Measurements from ENCODE around the gene VIM. TPM values are rescaled to one million over a fixed set of nuclear protein-coding genes. Genes with fewer than 3 reads are reported as not detected.
"Not testable (repeated sequence)": the region's sequence is repeated elsewhere in the genome, so short reads cannot be mapped to it uniquely, and the experiment has no call there.

Gene VIM
- total RNA-seq, 8 experiments from 2014 or later, result 509 to 5,662 (median 997) TPM

- ATAC-seq (replicated peaks in 6 of 8), result peak in 3 of 8 experiments; percentile 16 to 40 (median 33)
- Histone ChIP-seq H3K4me1 (replicated peaks in 1 of 2) (no peaks in the 10 kb centered on the region), H3K4me3 (no peak overlapping the region), H3K27ac (no peak overlapping the region)
- in situ Hi-C loops (cut with MboI; ENCODE audit: low pct_unique_long_range_greater_than_20kb in 2 of 9, low sequenced_read_pairs in 9 of 9, unreplicated experiment in 9 of 9), result loop anchor here in 8 of 9 experiments (10.0 to 25.0 kb wide), 4 partner anchors 187 to 413 kb away; no protein-coding TSS in a partner anchor
- 40 to 80% (median 58%) methylated on average over 1 to 4 of the region's 4 CpGs for WGBS, 10 experiments
Measured at GRCh38 chr10:17249820-17250219, 21.8 kb downstream of the VIM start.

- H3K4me1 ChIP-seq (replicated peaks in 1 of 2), result no peaks in the 10 kb centered on the region
- in situ Hi-C loops (cut with MboI; ENCODE audit: low pct_unique_long_range_greater_than_20kb in 2 of 9, low sequenced_read_pairs in 9 of 9, unreplicated experiment in 9 of 9), result loop anchor here in 8 of 9 experiments (10.0 to 25.0 kb wide), 3 partner anchors 187 to 413 kb away; no protein-coding TSS in a partner anchor
- ATAC-seq (replicated peaks in 6 of 8), result no peak
- no peak overlapping the region for H3K4me3 ChIP-seq
- no peak overlapping the region for H3K27ac ChIP-seq
- 94 to 100% (median 100%) methylated on average over 1 to 2 of the region's 2 CpGs; no CpG with 5 or more reads in 3 of the 10 experiments for WGBS, 10 experiments
Measured at GRCh38 chr10:17250736-17251135, 22.7 kb downstream of the VIM start.

- 44 to 92% (median 77%) methylated on average over 2 of the region's 2 CpGs; no CpG with 5 or more reads in 5 of the 10 experiments for WGBS, 10 experiments
- in situ Hi-C loops (cut with MboI; ENCODE audit: low pct_unique_long_range_greater_than_20kb in 2 of 9, low sequenced_read_pairs in 9 of 9, unreplicated experiment in 9 of 9), result loop anchor here in 8 of 9 experiments (10.0 to 25.0 kb wide), 3 partner anchors 183 to 417 kb away; no protein-coding TSS in a partner anchor
- ATAC-seq (replicated peaks in 6 of 8); H3K4me1 ChIP-seq (replicated peaks in 1 of 2); H3K4me3 ChIP-seq; H3K27ac ChIP-seq: not testable (repeated sequence)
Measured at GRCh38 chr10:17254543-17255050, 26.6 kb downstream of the VIM start.

- in situ Hi-C loops (cut with MboI; ENCODE audit: low pct_unique_long_range_greater_than_20kb in 2 of 9, low sequenced_read_pairs in 9 of 9, unreplicated experiment in 9 of 9), result loop anchor here in 8 of 9 experiments (10.0 to 25.0 kb wide), 3 partner anchors 182 to 418 kb away; no protein-coding TSS in a partner anchor
- Histone ChIP-seq H3K27ac (no peak overlapping the region), H3K4me3 (no peak overlapping the region), H3K4me1 (replicated peaks in 1 of 2) (peaks cover 0 to 5% of the 10 kb centered on the region in 2 donors)
- 25 to 100% (median 70%) methylated on average over 1 to 3 of the region's 3 CpGs; no CpG with 5 or more reads in 2 of the 10 experiments for WGBS, 10 experiments
- ATAC-seq (replicated peaks in 6 of 8), result no peak
Measured at GRCh38 chr10:17255512-17255911, 27.5 kb downstream of the VIM start.

- ATAC-seq (replicated peaks in 6 of 8), result peak in 2 of 8 experiments; percentile 20 to 48
- in situ Hi-C loops (cut with MboI; ENCODE audit: low pct_unique_long_range_greater_than_20kb in 2 of 9, low sequenced_read_pairs in 9 of 9, unreplicated experiment in 9 of 9), result loop anchor here in 8 of 9 experiments (10.0 to 25.0 kb wide), 3 partner anchors 181 to 419 kb away; no protein-coding TSS in a partner anchor
- H3K4me3 ChIP-seq, result no peak overlapping the region
- H3K4me1 ChIP-seq (replicated peaks in 1 of 2), result peaks cover 0 to 5% of the 10 kb centered on the region in 2 donors
- H3K27ac ChIP-seq, result no peak overlapping the region
- 20 to 100% (median 89%) methylated on average over 1 of the region's 1 CpG; no CpG with 5 or more reads in 1 of the 10 experiments for WGBS, 10 experiments
Measured at GRCh38 chr10:17256051-17256450, 28.0 kb downstream of the VIM start.

- ATAC-seq (replicated peaks in 6 of 8), result no peak
- Histone ChIP-seq H3K27ac (no peak overlapping the region), H3K4me3 (no peak overlapping the region), H3K4me1 (replicated peaks in 1 of 2) (peaks cover 0 to 5% of the 10 kb centered on the region in 2 donors)
- WGBS, 10 experiments, result 36 to 83% (median 69%) methylated on average over 2 to 5 of the region's 5 CpGs
- in situ Hi-C loops (cut with MboI; ENCODE audit: low pct_unique_long_range_greater_than_20kb in 2 of 9, low sequenced_read_pairs in 9 of 9, unreplicated experiment in 9 of 9), result loop anchor here in 8 of 9 experiments (10.0 to 25.0 kb wide), 3 partner anchors 181 to 419 kb away; no protein-coding TSS in a partner anchor
Measured at GRCh38 chr10:17256627-17257026, 28.6 kb downstream of the VIM start.

GRCh38 chr10:17257466-17258321, 29.7 kb downstream of the VIM start:
- peaks cover 0 to 5% of the 10 kb centered on the region in 2 donors for H3K4me1 ChIP-seq (replicated peaks in 1 of 2)
- WGBS, 10 experiments, result 0 to 30% (median 11%) methylated on average over 3 to 8 of the region's 8 CpGs; no CpG with 5 or more reads in 1 of the 10 experiments
- ATAC-seq (replicated peaks in 6 of 8), result peak; percentile 30 to 96 (median 70)
- in situ Hi-C loops (cut with MboI; ENCODE audit: low pct_unique_long_range_greater_than_20kb in 2 of 9, low sequenced_read_pairs in 9 of 9, unreplicated experiment in 9 of 9), result loop anchor here in 8 of 9 experiments (10.0 to 25.0 kb wide), 3 partner anchors 180 to 420 kb away; no protein-coding TSS in a partner anchor
- no peak overlapping the region for H3K4me3 ChIP-seq
- no peak overlapping the region for H3K27ac ChIP-seq

- no peak overlapping the region for H3K27ac ChIP-seq
- no peaks in the 10 kb centered on the region for H3K4me1 ChIP-seq (replicated peaks in 1 of 2)
- no peak overlapping the region for H3K4me3 ChIP-seq
- WGBS, 10 experiments, result 42 to 88% (median 78%) methylated on average over 2 to 4 of the region's 4 CpGs; no CpG with 5 or more reads in 1 of the 10 experiments
- in situ Hi-C loops (cut with MboI; ENCODE audit: low pct_unique_long_range_greater_than_20kb in 2 of 9, low sequenced_read_pairs in 9 of 9, unreplicated experiment in 9 of 9), result loop anchor here in 4 of 9 experiments (25.0 kb wide), 2 partner anchors 175 to 425 kb away; no protein-coding TSS in a partner anchor
- no peak for ATAC-seq (replicated peaks in 6 of 8)
Measured at GRCh38 chr10:17262502-17262901, 34.5 kb downstream of the VIM start.

- 61 to 100% (median 87%) methylated on average over 1 to 8 of the region's 8 CpGs for WGBS, 10 experiments
- H3K4me1 ChIP-seq (replicated peaks in 1 of 2), result no peaks in the 10 kb centered on the region
- no peak overlapping the region for H3K4me3 ChIP-seq
- no peak for ATAC-seq (replicated peaks in 6 of 8)
- in situ Hi-C loops (cut with MboI; ENCODE audit: low pct_unique_long_range_greater_than_20kb in 2 of 9, low sequenced_read_pairs in 9 of 9, unreplicated experiment in 9 of 9), result loop anchor here in 4 of 9 experiments (25.0 kb wide), 2 partner anchors 174 to 426 kb away; no protein-coding TSS in a partner anchor
- H3K27ac ChIP-seq, result no peak overlapping the region
Measured at GRCh38 chr10:17263580-17263979, 35.5 kb downstream of the VIM start.

- ATAC-seq (replicated peaks in 6 of 8), result no peak
- 0 to 100% (median 69%) methylated on average over 1 to 2 of the region's 2 CpGs for WGBS, 10 experiments
- no peak overlapping the region for H3K27ac ChIP-seq
- H3K4me1 ChIP-seq (replicated peaks in 1 of 2), result no peaks in the 10 kb centered on the region
- H3K4me3 ChIP-seq, result no peak overlapping the region
- in situ Hi-C loops (cut with MboI; ENCODE audit: low pct_unique_long_range_greater_than_20kb in 2 of 9, low sequenced_read_pairs in 9 of 9, unreplicated experiment in 9 of 9), result loop anchor here in 4 of 9 experiments (25.0 kb wide), 2 partner anchors 172 to 428 kb away; no protein-coding TSS in a partner anchor
Measured at GRCh38 chr10:17265468-17265867, 37.4 kb downstream of the VIM start.

GRCh38 chr10:17266549-17266948, 38.5 kb downstream of the VIM start:
- H3K4me1 ChIP-seq (replicated peaks in 1 of 2); H3K27ac ChIP-seq; ATAC-seq (replicated peaks in 6 of 8); H3K4me3 ChIP-seq: not testable (repeated sequence)
- in situ Hi-C loops (cut with MboI; ENCODE audit: low pct_unique_long_range_greater_than_20kb in 2 of 9, low sequenced_read_pairs in 9 of 9, unreplicated experiment in 9 of 9), result loop anchor here in 4 of 9 experiments (25.0 kb wide), 2 partner anchors 171 to 429 kb away; no protein-coding TSS in a partner anchor
- WGBS, 10 experiments, result 20 to 92% (median 80%) methylated on average over 1 to 5 of the region's 6 CpGs; no CpG with 5 or more reads in 5 of the 10 experiments

- H3K4me1 ChIP-seq (replicated peaks in 1 of 2), result no peaks in the 10 kb centered on the region
- 79 to 100% (median 92%) methylated on average over 1 to 11 of the region's 12 CpGs; no CpG with 5 or more reads in 3 of the 10 experiments for WGBS, 10 experiments
- no peak for ATAC-seq (replicated peaks in 6 of 8)
- no peak overlapping the region for H3K4me3 ChIP-seq
- H3K27ac ChIP-seq, result no peak overlapping the region
- in situ Hi-C loops (cut with MboI; ENCODE audit: low pct_unique_long_range_greater_than_20kb in 2 of 9, low sequenced_read_pairs in 9 of 9, unreplicated experiment in 9 of 9), result loop anchor here in 4 of 9 experiments (25.0 kb wide), 2 partner anchors 165 to 435 kb away; no protein-coding TSS in a partner anchor
Measured at GRCh38 chr10:17272648-17273047, 44.6 kb downstream of the VIM start.
